Left lung (tissue), 10 donors: Measurements from ENCODE around the gene FBLN1. TPM values are rescaled to one million over a fixed set of nuclear protein-coding genes. Genes with fewer than 3 reads are reported as not detected.
"Not testable (repeated sequence)": the region's sequence is repeated elsewhere in the genome, so short reads cannot be mapped to it uniquely, and the experiment has no call there.

ENCODE experiments used
- ATAC-seq: fragments of 200-7000 bp; cut with Tn5 transposase; one replicate; pipeline ENCODE4 v1.9.1; 2020; ENCODE audit warnings: moderate library complexity
- DNase-seq, 4 donors: peaks; one replicate each; pipeline ENCODE4 v3.0.0-alpha.2; 2013 to 2020
- H3K27ac ChIP-seq, 2 donors: fragments of 200-600 bp; sonication (generic) in 1 of 2; one replicate each; pipeline versions ENCODE4 v1.5.0 to v1.8.0; 2020 to 2021
- H3K27me3 ChIP-seq, 2 donors: fragments of 200-600 bp; sonication (generic) in 1 of 2; one replicate each; pipeline versions ENCODE4 v1.5.0 to v1.8.0; 2020 to 2021
- H3K36me3 ChIP-seq, 2 donors: fragments of 200-600 bp; sonication (generic) in 1 of 2; one replicate each; pipeline versions ENCODE4 v1.5.0 to v1.8.0; 2020 to 2021
- H3K4me1 ChIP-seq, 2 donors: fragments of 200-600 bp; one replicate each; pipeline ENCODE4 v1.8.0; 2021
- H3K4me3 ChIP-seq, 2 donors: fragments of 200-600 bp; sonication (generic) in 1 of 2; one replicate each; pipeline versions ENCODE4 v1.5.0 to v1.8.0; 2020 to 2021; ENCODE audit warnings: mild to moderate bottlenecking in 1 of 2
- H3K9me3 ChIP-seq, 2 donors: fragments of 200-600 bp; sonication (generic) in 1 of 2; one replicate each; pipeline versions ENCODE4 v1.5.0 to v1.8.0; 2020 to 2021
- CTCF ChIP-seq, 2 donors: fragments of 200-600 bp; sonication (generic) in 1 of 2; IDR thresholded peaks; one replicate each; pipeline versions ENCODE4 v1.5.0 to v1.8.0; 2021; ENCODE audit warnings: antibody characterized with exemption in 2 of 2
- intact Hi-C, 2 donors: fragments of 100-400 bp; cut with DNase I; formaldehyde crosslinking; loops; one replicate each; pipeline versions ENCODE4 v1.11.2 to v1.14.2; 2022
- polyA plus RNA-seq, 6 donors: library from polyadenylated mRNA; unstranded; fragments of 120-200 nt; gene quantifications; one replicate each; pipeline ENCODE4 v1.2.1, GENCODE V29; 2013; ENCODE audit not compliant: insufficient read length in 6 of 6
- total RNA-seq, 2 donors: library from RNA; stranded (reverse); fragmentation: NEBNext Ultra II Directional; extraction: Animal tissue kit (Norgen Biotek cat#: 25700); gene quantifications; one replicate each; pipeline ENCODE4 v1.2.1, GENCODE V29; 2021
- donor health status: DM: no; HTN: yes; CAD: no.
- donor health status: DM: no; HTN: no; CAD: no.

FBLN1 gene
- total and polyA plus RNA-seq, 8 donors = 287 to 447 (median 312) TPM

DNA sequence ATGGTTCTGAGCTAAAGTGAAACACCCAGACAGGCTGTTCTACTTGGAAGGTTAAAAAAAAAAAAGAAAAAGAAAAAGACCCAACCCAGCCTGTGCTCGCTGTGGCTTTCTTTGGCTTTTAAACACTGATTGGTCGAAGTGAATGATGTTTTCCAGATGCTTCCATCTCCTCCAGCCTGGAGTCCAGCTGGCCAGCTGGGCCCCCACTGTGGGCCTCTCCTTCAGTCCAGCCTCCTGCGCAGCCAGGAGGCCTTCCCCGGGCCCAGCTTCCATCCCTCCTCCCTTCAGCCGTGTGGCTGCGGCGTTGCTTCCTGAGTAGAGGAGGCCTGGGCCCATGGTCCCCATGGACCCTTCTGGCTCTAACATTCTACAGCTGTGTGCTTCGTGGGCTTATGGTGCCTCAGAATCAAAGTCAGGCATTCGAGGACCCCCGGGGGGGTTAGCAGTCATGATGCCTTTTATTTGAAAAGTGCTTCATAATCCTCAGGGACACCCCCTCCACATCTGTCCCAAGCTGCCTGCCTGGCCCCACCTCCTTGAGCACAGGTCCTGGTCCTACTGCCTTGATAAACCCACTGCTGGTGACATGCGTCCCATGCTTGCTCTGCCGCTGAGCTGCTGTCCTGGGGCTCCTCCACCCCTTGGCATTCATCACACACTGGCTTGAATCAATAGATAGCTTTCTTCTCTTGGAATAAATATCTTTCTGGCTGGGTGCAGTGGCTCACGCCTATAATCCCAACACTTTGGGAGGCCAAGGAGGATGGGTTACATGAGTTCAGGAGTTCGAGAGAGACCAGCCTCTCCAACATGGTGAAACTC lies 42.2 kb upstream of the FBLN1 start:
- intact Hi-C loops = no loop called here
- Histone ChIP-seq H3K36me3 (no peaks in the 10 kb centered on the region), H3K27me3 (no peaks in the 10 kb centered on the region), H3K27ac (peak overlapping the region in 1 of 2 donors; percentile 26), H3K4me1 (no peaks in the 10 kb centered on the region), H3K9me3 (no peaks in the 10 kb centered on the region), H3K4me3 (no peak overlapping the region)
- no peak for TF ChIP-seq CTCF (IDR thresholded peaks at IDR 0.05)
- ATAC-seq = peak; percentile 80
- peak in 2 of 4 donors; percentile 84 to 94 for DNase-seq

- ATAC-seq (no peak), DNase-seq (peak in 1 of 4 donors; percentile 49)
- no peaks in the 10 kb centered on the region for H3K27me3 ChIP-seq
- no peak for TF ChIP-seq CTCF (IDR thresholded peaks at IDR 0.05)
- no peak overlapping the region for H3K4me3 ChIP-seq
- no peaks in the 10 kb centered on the region for H3K9me3 ChIP-seq
- no peaks in the 10 kb centered on the region for H3K4me1 ChIP-seq
- intact Hi-C loops = no loop called here
- no peaks in the 10 kb centered on the region for H3K36me3 ChIP-seq
- H3K27ac ChIP-seq = no peak overlapping the region
Measured at GRCh38 chr22:45462034-45462655, 40.5 kb upstream of the FBLN1 start.

- H3K4me1 ChIP-seq, H3K9me3 ChIP-seq, DNase-seq, H3K27me3 ChIP-seq, H3K36me3 ChIP-seq, H3K27ac ChIP-seq, ATAC-seq, H3K4me3 ChIP-seq, intact Hi-C loops: not testable (repeated sequence)
Measured at GRCh38 chr22:45463691-45464090, 39.0 kb upstream of the FBLN1 start.

DNA sequence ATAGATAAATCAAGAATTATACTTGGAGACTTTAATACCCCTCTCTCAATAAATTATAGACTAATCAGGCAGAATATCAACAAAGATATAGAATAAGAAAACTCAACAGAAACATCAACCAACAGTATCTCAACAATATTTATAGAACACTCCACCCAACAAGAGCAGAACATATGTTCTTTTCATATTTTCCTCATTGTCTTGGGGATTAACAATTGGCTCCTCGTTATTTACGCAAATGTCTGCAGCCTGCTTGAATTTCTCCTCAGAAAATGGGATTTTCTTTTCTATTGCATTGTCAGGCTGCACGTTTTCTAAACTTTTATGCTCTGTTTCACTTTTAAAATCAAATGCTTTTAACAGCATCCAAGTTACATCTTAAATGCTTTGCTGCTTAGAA lies 37.0 kb upstream of the FBLN1 start:
- no peak for ATAC-seq
- intact Hi-C loops = no loop called here
- Histone ChIP-seq H3K9me3 (no peaks in the 10 kb centered on the region), H3K4me3 (no peak overlapping the region), H3K27ac (no peak overlapping the region), H3K4me1 (no peaks in the 10 kb centered on the region), H3K27me3 (no peaks in the 10 kb centered on the region), H3K36me3 (no peaks in the 10 kb centered on the region)
- DNase-seq = no peak
- no peak for TF ChIP-seq CTCF (IDR thresholded peaks at IDR 0.05)

DNA sequence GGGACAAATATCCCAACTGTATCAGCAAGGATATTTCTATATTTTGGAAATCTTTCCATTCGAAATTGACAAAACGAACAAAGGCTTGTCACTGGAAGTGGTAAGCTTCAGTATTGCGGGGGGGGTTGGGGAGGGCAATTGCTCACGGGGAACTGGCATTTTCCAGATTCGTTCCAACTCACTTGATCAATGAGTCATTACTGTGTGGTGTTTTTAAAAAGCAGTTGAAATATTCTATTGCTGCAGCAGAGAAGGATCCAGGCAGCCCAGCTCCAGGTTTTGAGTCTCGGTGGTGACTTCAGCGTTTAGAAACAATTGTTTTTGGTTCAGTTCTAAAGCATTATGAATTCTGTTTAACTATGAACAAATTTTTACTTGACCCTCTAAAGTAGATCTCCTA lies 33.8 kb upstream of the FBLN1 start:
- ATAC-seq = no peak
- no peak for TF ChIP-seq CTCF (IDR thresholded peaks at IDR 0.05)

More for the DNA sequence above, 33.8 kb upstream of the FBLN1 start:
- DNase-seq = no peak
- Histone ChIP-seq H3K4me3 (no peak overlapping the region), H3K36me3 (no peaks in the 10 kb centered on the region), H3K27ac (no peak overlapping the region), H3K9me3 (no peaks in the 10 kb centered on the region), H3K4me1 (no peaks in the 10 kb centered on the region), H3K27me3 (no peaks in the 10 kb centered on the region)
- intact Hi-C loops = no loop called here
